Chondrocyte (in vitro differentiated cells): ENCODE results near the gene ERI3. TPM values are rescaled to one million over a fixed set of nuclear protein-coding genes. Genes with fewer than 3 reads are reported as not detected.

Experiments
- DNase-seq: peaks from one replicate; pipeline ENCODE4 v3.0.0; 2021; ENCODE audit warnings: mixed read lengths, low spot score
- H3K27ac Mint-ChIP-seq: one replicate; pipeline ENCODE4 v1.8.0; 2021; ENCODE audit warnings: mild to moderate bottlenecking, moderate library complexity, mixed read lengths; ENCODE audit not compliant: unreplicated experiment
- H3K27me3 Mint-ChIP-seq: 2 replicates; pipeline ENCODE4 v1.8.0; 2021; ENCODE audit warnings: low read depth, mixed read lengths
- H3K36me3 Mint-ChIP-seq: 2 replicates; pipeline ENCODE4 v1.8.0; 2021; ENCODE audit warnings: low read depth, mixed read lengths
- H3K4me1 Mint-ChIP-seq: 2 replicates; pipeline ENCODE4 v1.8.0; 2021; ENCODE audit warnings: low read depth, mild to moderate bottlenecking, mixed read lengths
- H3K4me3 Mint-ChIP-seq: one replicate; pipeline ENCODE4 v1.8.0; 2021; ENCODE audit warnings: mild to moderate bottlenecking, moderate library complexity, mixed read lengths; ENCODE audit not compliant: unreplicated experiment
- H3K9me3 Mint-ChIP-seq: 2 replicates; pipeline ENCODE4 v1.8.0; 2021; ENCODE audit warnings: low read depth, mixed read lengths
- total RNA-seq: library from RNA; stranded (reverse); gene quantifications from 3 replicates; pipeline ENCODE4 v1.2.1, GENCODE V29; 2021
- TF ChIP-seq, protein P1 (sequence below): fragments of 200-600 bp; sonication (generic); IDR thresholded peaks from 2 replicates; pipeline ENCODE4 v1.5.0; 2021; ENCODE audit warnings: antibody characterized with exemption, mild to moderate bottlenecking, moderate library complexity

The ERI3 gene
- total RNA-seq, 1 donor from 2014 or later, result 46.0 TPM

GRCh38 chr1:44239961-44240371 is 115.1 kb downstream of the ERI3 start:
- H3K27ac Mint-ChIP-seq, result peak overlapping the region; percentile 88
- H3K27me3 Mint-ChIP-seq, result no peaks in the 10 kb centered on the region
- no peak for DNase-seq
- H3K36me3 Mint-ChIP-seq, result peaks cover 4% of the 10 kb centered on the region
- H3K9me3 Mint-ChIP-seq, result no peaks in the 10 kb centered on the region
- TF ChIP-seq, protein P1, sequence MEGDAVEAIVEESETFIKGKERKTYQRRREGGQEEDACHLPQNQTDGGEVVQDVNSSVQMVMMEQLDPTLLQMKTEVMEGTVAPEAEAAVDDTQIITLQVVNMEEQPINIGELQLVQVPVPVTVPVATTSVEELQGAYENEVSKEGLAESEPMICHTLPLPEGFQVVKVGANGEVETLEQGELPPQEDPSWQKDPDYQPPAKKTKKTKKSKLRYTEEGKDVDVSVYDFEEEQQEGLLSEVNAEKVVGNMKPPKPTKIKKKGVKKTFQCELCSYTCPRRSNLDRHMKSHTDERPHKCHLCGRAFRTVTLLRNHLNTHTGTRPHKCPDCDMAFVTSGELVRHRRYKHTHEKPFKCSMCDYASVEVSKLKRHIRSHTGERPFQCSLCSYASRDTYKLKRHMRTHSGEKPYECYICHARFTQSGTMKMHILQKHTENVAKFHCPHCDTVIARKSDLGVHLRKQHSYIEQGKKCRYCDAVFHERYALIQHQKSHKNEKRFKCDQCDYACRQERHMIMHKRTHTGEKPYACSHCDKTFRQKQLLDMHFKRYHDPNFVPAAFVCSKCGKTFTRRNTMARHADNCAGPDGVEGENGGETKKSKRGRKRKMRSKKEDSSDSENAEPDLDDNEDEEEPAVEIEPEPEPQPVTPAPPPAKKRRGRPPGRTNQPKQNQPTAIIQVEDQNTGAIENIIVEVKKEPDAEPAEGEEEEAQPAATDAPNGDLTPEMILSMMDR, result no peak
- peaks cover 28% of the 10 kb centered on the region for H3K4me1 Mint-ChIP-seq
- H3K4me3 Mint-ChIP-seq, result no peak overlapping the region

DNA sequence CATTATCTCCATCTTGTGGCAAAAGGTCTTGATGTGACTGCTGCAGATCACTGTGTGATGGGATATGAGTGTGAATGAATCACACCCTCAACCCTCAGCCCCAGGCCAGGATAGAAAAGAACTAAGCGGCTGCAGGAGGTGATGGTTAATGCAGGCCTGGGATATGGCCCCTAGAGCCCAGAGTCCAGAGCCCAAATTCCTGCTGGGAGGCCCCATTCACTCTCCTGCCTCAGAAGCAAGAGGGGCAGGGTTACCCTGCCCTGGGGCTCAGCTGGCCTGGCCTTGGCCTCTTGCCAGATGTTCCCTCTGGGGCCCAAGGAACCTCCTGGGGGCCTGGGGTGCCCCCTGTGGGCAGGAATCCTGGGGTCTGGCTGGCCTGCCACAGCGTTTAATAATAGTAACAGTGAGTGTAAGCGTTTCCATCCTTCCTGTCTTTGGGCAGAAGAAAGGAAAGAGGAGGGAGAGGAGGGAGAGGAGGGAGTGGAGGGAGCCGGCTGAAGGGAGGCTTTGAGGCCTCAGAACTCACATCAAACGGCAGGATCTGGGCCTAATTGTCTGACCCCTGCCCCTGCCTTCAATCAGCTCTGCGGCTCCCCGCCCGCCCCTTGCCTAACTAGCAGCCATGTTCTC is 115.6 kb downstream of the ERI3 start:
- peak overlapping the region; percentile 88 for H3K27ac Mint-ChIP-seq
- H3K36me3 Mint-ChIP-seq, result peaks cover 5% of the 10 kb centered on the region
- TF ChIP-seq, protein P1, result peak; percentile 74
- H3K4me3 Mint-ChIP-seq, result no peak overlapping the region
- no peaks in the 10 kb centered on the region for H3K27me3 Mint-ChIP-seq
- no peak for DNase-seq
- no peaks in the 10 kb centered on the region for H3K9me3 Mint-ChIP-seq
- peaks cover 28% of the 10 kb centered on the region for H3K4me1 Mint-ChIP-seq

DNA sequence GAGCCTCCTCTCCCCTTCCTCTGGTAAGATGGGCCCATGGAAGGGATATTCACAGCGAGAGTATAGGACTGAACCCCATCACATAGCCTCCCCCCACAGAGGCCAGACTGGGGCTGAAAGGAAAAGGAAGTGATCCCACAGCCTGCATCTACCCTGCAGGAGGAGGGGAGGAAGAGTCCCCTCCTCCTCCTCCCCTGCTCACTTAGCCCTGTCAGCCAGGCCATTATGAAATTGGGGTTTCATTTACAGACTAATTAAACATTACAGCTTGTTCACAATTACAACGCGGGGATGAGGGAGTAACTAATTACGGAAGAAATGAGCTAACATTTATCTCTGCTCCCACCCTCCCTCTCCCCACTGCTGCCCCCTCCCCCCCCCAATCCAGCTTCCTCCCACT is 116.4 kb downstream of the ERI3 start:
- peaks cover 28% of the 10 kb centered on the region for H3K4me1 Mint-ChIP-seq
- no peak overlapping the region for H3K27ac Mint-ChIP-seq
- peaks cover 3% of the 10 kb centered on the region for H3K36me3 Mint-ChIP-seq
- H3K9me3 Mint-ChIP-seq, result no peaks in the 10 kb centered on the region
- TF ChIP-seq, protein P1, result no peak
- no peak overlapping the region for H3K4me3 Mint-ChIP-seq
- H3K27me3 Mint-ChIP-seq, result no peaks in the 10 kb centered on the region
- DNase-seq, result no peak

DNA sequence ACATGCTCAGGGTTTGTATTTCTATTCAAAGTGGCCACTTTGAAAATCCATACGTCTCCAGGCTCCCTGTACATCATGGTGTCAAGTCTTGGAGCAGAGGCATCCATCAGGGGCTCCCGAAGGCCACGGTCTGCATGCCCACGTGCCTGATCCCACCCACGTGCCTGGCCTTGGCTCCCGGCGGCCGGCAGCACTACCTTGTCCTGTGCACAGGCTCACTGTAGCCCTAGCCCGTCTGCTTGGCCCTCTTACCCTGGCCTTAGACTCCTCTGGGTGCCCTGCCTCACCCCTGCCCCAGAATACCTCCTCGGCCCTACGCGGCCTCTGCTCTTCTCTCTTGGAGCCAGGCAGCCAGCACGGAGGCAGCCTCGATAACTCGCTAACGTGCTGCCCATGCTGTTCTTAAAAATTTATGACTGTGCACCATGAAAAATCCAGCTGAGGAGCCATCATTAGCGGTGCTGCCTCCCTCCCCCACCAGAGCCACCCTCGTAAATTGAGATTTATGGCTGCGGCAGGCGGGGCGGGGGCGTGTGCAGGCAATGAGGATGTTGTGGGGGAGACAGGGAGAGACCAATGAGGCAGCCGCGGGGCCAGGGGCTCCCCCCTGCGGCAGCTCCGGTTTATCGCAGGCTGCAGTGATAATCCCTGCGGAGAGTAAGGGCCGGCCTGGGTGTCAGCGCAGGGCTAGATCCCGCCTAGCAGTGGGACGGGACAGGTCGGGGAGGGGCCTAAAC is 117.2 kb downstream of the ERI3 start:
- Mint-ChIP-seq H3K4me3 (no peak overlapping the region), H3K27me3 (no peaks in the 10 kb centered on the region), H3K36me3 (peaks cover 3% of the 10 kb centered on the region), H3K9me3 (no peaks in the 10 kb centered on the region), H3K4me1 (peaks cover 28% of the 10 kb centered on the region), H3K27ac (no peak overlapping the region)
- DNase-seq, result no peak
- TF ChIP-seq, protein P1, result peak; percentile 63

GRCh38 chr1:44236490-44237272 is 118.4 kb downstream of the ERI3 start:
- no peak overlapping the region for H3K27ac Mint-ChIP-seq
- no peak for DNase-seq
- no peaks in the 10 kb centered on the region for H3K9me3 Mint-ChIP-seq
- H3K4me3 Mint-ChIP-seq, result no peak overlapping the region
- H3K36me3 Mint-ChIP-seq, result peaks cover 3% of the 10 kb centered on the region
- H3K27me3 Mint-ChIP-seq, result no peaks in the 10 kb centered on the region
- peaks cover 26% of the 10 kb centered on the region for H3K4me1 Mint-ChIP-seq
- TF ChIP-seq, protein P1, result peak; percentile 0
